Daoy (cell line): Measurements from ENCODE around the gene ZCWPW1. TPM values are rescaled to one million over a fixed set of nuclear protein-coding genes. Genes with fewer than 3 reads are reported as not detected.

Experiments
- DNase-seq: peaks from one replicate; pipeline ENCODE4 v3.0.0-alpha.2; 2015; ENCODE audit warnings: low read depth
- total RNA-seq: library from RNA; depleted of rRNA; stranded (reverse); fragments of >200 nt; shearing (Covaris generic); gene quantifications from 2 replicates; pipeline ENCODE4 v1.2.3, GENCODE V29; 2014

The ZCWPW1 gene
- total RNA-seq, 1 experiment from 2014 or later: 5.2 TPM

DNA sequence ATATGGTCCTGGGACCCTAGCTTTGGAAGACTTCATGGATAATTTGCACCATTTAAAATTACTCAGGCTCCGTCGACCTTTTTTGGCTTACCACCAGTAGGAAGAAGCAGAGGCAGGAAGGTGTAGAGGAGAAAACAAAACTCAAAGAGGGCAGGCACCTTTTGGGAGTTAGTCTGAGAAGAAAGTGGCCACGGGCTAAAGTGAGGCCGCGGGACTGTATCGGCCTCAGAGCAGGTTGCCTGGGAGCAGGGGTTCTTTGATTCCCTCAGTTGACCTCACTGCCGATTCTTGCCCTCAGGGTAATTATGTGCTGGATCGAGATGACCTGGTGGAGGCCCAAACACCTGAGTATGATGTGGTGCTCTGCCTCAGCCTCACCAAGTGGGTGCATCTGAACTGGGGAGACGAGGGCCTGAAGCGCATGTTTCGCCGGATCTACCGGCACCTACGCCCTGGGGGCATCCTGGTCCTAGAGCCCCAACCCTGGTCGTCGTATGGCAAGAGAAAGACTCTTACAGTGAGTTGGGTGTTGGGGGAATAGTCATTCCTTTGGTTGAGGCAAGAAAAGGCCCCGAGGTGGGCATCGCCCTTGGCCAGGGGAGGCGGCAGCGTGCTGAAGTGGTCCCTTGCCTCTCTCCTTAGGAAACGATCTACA lies 4.2 kb upstream of the ZCWPW1 start:
- no peak for DNase-seq

- no peak for DNase-seq
Observed at GRCh38 chr7:100432053-100432452, 3.5 kb upstream of the ZCWPW1 start.

DNA sequence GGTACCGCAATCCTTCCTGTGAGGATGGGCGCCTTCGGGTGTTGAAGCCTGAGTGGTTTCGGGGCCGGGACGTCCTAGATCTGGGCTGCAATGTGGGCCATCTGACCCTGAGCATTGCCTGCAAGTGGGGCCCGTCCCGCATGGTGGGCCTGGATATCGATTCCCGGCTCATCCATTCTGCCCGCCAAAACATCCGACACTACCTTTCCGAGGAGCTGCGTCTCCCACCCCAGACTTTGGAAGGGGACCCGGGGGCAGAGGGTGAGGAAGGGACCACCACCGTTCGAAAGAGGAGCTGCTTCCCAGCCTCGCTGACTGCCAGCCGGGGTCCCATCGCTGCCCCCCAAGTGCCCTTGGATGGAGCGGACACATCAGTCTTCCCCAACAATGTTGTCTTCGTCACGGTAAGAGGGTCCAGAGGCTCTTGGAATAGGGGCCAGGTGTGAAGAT lies 2.8 kb upstream of the ZCWPW1 start:
- DNase-seq: no peak

GRCh38 chr7:100430493-100431285 lies 2.2 kb upstream of the ZCWPW1 start:
- DNase-seq: no peak

- DNase-seq: peak; percentile 99
Observed at GRCh38 chr7:100429637-100430492, 1.4 kb upstream of the ZCWPW1 start, which contains the start of gene MEPCE. MEPCE (plus strand) TSS chr7:100429831; CDS start chr7:100430019, 188 bp downstream.

DNA sequence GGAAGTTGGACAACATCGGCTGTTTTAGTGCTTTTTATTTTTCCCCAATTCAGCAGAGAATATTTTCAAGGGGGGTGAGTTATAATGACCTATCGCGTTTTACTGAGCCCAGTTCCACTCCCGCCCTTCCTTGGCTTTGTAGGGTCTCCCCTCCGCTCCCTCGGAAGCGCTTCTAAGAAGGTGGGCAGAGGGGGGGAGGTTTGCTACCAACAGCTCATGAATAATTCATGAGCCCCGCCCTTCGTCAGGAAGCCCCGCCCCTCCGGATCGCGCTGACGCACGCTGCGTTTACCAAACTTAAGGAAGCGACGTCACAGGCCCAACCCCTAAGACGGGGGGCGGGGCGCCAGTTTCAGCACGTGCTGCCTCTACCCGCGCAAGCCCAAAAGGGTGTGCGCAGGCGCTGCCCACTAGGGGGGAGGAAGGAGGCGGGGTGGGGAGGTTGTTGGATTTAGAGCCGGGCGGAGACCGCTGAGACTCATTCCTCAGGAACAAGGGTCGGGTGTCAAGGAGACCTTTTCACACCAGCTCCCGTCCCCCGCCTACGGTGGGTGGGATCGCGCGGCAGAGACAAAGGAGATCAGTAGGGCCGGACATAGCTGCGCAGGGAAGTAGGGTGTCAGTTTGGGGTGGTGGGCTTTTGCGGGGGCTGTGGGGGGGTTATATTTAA lies 599 bp upstream of the ZCWPW1 start:
- peak; percentile 100 for DNase-seq

DNA sequence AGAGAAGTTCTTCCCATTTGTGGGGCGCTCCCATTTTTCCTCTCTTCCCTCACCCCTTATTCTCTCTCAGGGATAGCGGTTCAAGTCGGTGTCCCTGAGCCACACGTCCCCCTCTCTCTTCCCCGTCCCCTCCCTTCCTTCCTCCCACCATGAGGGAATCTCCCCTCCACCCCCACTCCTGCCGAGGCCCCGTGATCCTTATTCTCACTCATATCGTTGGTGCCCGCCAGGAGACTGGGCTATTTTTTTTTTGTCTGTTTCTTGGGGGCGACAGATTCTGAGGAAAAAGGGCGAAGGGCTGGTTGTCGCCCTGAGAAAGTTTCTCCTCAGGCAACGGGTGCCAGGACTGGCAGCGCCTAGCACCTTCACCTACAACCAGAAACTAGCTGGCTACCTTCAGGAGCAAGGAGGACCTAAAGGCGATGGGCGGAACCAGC lies 723 bp downstream of the ZCWPW1 start:
- DNase-seq: no peak

GRCh38 chr7:100426516-100426915 lies 2.0 kb downstream of the ZCWPW1 start:
- no peak for DNase-seq

GRCh38 chr7:100425347-100425746 lies 3.2 kb downstream of the ZCWPW1 start:
- DNase-seq: no peak

- no peak for DNase-seq
Observed at GRCh38 chr7:100423315-100423714, 5.2 kb downstream of the ZCWPW1 start.

DNA sequence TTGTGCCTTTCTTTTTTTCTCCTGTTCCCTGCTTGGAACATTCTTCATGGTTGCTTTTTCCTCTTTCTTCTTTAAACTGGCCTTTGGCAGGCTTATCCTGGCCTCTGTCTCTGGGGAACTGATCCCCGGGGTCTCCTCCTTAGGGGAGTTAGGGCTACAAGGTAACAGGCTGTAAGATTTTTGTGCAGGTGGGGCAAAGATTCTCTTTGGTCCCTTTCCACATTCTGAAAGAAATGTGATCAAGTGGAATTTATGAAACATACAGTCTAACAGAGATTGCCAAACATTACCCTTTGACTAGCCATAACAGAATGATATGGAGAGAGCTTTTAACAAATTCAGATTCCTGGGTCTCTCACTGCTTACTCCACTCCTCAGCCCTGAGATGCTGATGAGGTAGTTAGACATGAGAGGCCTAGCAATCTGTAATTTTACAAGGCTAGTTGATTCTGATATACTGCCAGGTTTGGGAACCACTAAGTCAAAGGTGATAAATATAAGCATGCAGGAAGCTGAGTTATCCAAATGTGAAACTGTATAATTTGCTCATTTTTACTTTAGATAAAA lies 8.8 kb downstream of the ZCWPW1 start:
- DNase-seq: no peak

DNA sequence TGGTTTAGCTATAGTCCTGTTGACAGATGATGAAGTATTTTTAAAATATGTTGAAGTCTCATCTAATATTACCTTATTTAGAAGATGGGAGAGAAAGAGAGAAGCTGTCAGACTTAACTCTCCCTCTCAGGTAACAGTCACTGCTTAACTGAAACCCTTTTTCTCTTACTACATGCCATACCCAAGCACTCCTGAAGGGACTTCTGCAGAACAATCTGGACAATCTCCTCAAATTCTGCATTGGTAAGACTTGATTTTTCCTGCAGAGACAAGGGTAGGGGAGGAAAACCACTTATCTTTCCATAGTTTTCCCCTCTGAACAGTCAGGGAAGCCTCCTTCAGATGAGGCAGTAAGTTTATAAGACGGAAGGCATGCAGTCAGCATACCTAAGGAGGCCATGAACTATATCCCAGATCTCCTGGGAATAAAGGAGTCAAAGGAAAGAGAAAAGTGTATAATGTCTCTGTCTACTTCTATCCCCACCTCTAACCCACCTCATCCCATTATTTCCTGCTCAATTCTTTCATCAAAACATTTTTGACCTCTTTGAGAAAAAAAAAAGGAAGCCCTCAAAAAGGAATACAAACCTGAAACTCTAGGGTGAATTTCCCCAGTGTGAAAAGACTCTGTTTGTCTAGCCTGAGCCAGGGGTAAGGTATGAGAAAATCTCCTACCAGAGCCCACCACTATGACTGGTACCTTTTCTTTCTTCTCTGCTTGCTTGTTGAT lies 9.4 kb downstream of the ZCWPW1 start:
- DNase-seq: no peak

DNA sequence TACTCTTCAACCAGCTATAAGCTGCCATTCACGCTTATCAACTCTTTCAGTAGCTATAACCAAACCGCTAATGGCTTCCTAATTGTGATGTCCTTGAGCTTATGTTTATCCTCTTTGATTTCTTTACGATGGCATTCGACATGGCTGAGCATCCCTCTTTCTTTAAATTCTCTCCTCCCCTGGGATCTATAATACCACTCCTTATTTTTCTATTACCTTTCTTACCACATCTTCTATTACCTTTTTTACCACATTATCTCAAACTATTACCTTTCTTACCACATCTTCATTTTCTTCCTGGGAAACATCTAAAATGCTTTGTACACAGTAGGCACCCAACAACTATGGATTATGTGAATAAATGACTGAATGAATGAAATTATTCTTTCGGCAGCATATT lies 13.1 kb downstream of the ZCWPW1 start:
- no peak for DNase-seq

DNA sequence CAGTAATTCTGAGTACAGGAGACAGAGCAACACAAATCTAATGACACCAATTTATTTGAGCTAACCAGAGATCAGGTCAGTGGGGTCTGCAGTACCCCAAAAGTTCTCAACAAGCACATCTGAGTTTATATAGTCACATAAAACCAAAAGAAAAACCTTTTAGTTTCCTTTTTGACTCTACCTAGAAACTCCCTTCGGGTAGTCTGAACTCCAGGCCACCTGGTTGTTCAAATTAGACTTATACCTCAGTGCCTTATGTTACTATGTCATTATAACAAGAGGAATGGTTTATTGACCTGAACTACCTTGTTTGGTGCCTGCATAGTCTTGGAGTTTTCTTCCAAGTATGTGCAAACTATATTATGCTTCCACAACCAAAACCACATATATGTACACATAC lies 14.6 kb downstream of the ZCWPW1 start:
- no peak for DNase-seq

DNA sequence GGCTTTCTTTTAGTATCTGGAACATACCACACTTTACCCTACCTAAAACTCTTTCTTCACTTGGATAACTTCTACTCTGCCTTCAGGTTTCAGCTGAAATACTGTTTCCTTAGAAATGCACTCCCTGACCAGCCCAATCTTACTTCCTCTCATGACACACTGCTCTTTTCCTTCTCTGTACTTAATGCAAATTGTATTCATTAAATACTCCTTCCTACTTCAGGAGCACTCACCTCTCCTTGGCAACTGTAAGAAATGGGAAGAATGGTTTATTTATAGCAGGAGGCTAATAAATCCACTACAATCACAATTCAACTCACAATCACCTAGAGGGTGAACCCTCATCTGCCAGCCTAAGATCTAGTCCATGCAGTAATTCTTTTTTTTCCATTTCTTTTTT lies 15.2 kb downstream of the ZCWPW1 start:
- no peak for DNase-seq

DNA sequence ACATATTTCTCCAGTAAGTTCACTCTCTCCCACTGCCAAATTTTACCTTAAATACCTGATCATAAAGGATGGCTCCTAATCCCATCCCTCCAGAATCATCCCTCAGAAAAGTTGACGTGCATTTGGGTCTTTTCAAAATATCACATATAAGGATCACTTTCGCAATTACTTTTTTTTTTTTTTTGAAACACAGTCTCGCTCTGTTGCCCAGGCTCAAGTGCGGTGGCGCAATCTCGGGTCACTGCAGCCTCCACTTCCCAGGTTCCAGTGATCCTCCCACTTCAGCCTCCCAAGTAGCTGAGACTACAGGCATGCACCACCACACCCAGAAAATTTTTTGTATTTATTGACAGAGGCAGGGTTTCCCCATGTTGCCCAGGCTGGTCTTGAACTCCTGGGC lies 17.4 kb downstream of the ZCWPW1 start:
- no peak for DNase-seq

DNA sequence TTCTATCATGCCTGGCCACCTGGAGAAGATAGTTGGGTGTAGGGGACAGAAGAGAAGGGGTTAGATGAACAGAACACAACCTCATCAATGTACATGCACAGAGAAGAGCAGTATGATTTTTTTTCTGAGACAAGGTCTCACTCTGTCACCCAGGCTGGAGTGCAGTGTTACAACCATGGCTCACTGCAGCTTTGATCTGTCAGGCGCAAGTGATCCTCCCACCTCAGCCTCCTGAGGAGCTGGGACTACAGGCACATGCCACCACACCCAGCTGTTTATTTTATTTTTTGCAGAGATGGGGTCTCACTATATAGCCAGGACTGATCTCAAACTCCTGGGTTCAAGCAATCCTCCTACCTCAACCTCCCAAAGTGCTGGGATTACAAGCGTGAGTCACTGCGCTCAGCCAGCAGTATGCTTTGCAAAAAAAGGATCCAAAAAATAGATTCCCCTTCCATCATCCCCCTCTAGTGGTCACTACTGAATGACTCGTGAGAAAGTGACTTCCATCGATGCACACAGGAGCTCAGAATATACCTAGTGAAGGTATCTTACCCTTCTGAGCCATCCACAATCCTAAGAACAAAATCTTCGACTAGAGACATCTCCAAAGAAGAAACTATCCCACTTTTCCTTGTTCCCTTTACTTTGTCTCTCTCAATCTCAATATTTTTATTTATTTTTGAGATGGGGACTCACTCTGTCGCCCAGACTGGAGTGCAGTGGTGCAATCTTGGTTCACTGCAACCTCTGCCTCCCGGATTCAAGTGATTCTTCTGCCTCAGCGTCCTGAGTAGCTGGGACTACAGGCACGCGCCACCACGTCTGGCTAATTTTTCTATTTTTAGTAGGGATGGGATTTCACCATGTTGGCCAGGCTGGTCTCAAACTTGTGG lies 21.0 kb downstream of the ZCWPW1 start:
- peak; percentile 87 for DNase-seq

DNA sequence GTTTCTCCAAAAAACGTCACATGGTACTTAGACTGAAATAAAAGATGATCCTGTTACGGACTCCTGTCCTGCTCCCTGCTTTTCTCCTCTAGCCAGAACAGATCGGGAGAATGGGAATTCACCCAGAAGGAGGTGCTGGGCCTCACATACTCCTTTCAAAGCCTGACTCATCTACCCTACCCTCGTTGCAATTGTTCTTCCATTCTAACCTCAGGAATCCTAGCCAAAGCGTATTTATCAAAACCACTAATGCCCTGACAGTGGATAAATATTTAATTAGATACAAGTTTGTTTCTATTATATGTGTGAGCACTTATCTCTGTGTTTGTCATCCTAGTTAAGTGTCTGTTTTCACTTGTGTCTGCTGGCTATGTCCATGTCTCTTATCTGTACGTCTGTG lies 21.7 kb downstream of the ZCWPW1 start:
- peak; percentile 80 for DNase-seq

- no peak for DNase-seq
Observed at GRCh38 chr7:100402241-100402640, 26.3 kb downstream of the ZCWPW1 start.

DNA sequence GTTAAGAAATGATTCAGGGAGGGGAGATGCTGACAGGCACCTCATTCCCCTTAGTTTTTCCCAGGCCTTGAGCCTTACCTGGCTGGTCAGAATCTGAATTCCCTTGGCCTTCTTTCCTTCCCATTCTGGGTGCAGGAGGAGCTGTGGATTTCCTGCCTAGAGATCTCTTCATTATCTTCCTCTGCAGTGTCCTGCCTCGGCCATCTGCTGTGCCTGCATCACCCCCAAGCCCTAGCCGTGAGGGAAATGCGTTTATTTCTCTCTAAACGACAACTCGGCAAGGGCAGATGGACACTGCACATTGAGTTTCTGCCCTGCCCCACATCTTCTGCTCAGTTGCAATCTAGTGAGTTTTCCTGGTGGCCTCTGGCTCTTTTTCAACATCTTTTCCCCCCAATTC lies 26.7 kb downstream of the ZCWPW1 start:
- DNase-seq: no peak
